GM18951 (cell line): ENCODE data around the gene WNT9B.

ENCODE experiments used
- POLR2A ChIP-seq: IDR thresholded peaks from 4 replicates; pipeline ENCODE4 v1.6.1; 2011; ENCODE audit warnings: mild to moderate bottlenecking; ENCODE audit not compliant: insufficient read length, insufficient read depth; ENCODE audit errors: extremely low read depth
- in situ Hi-C: fragments of 300-500 bp; cut with MboI; formaldehyde crosslinking; loops from one replicate; pipeline ENCODE4 v1.12.0; 2022; ENCODE audit warnings: low sequenced_read_pairs, mixed read lengths, inconsistent platforms; ENCODE audit not compliant: unreplicated experiment

WNT9B gene

GRCh38 chr17:46817901-46818209 lies 33.5 kb upstream of the WNT9B start:
- in situ Hi-C loops = no loop called here
- TF ChIP-seq POLR2A = no peak

- TF ChIP-seq POLR2A = no peak
- in situ Hi-C loops = no loop called here
Observed at GRCh38 chr17:46818316-46818928, 33.0 kb upstream of the WNT9B start, which contains the start of gene WNT3. Gene WNT3 (minus strand): TSS chr17:46818692. CDS start chr17:46818597, 95 bp downstream.

GRCh38 chr17:46818929-46819859 lies 32.2 kb upstream of the WNT9B start:
- in situ Hi-C loops = no loop called here

GRCh38 chr17:46819906-46820351 lies 31.5 kb upstream of the WNT9B start:
- in situ Hi-C loops = no loop called here
- TF ChIP-seq POLR2A = no peak

More at GRCh38 chr17:46818929-46819859, 32.2 kb upstream of the WNT9B start:
- TF ChIP-seq POLR2A = no peak

- in situ Hi-C loops = no loop called here
Observed at GRCh38 chr17:46820592-46821450, 30.6 kb upstream of the WNT9B start.

GRCh38 chr17:46821482-46822387 lies 29.6 kb upstream of the WNT9B start:
- in situ Hi-C loops = no loop called here
- TF ChIP-seq POLR2A = no peak

More at GRCh38 chr17:46820592-46821450, 30.6 kb upstream of the WNT9B start:
- TF ChIP-seq POLR2A = no peak

GRCh38 chr17:46822388-46822921 lies 28.9 kb upstream of the WNT9B start:
- no peak for TF ChIP-seq POLR2A
- in situ Hi-C loops = no loop called here

- in situ Hi-C loops = no loop called here
- no peak for TF ChIP-seq POLR2A
Observed at GRCh38 chr17:46823657-46824056, 27.7 kb upstream of the WNT9B start.

GRCh38 chr17:46826116-46826515 lies 25.3 kb upstream of the WNT9B start:
- no peak for TF ChIP-seq POLR2A
- in situ Hi-C loops = no loop called here

- in situ Hi-C loops = no loop called here
- TF ChIP-seq POLR2A = no peak
Observed at GRCh38 chr17:46827274-46827673, 24.1 kb upstream of the WNT9B start.

GRCh38 chr17:46831573-46832330 lies 19.6 kb upstream of the WNT9B start:
- no peak for TF ChIP-seq POLR2A
- in situ Hi-C loops = no loop called here

- TF ChIP-seq POLR2A = no peak
- in situ Hi-C loops = no loop called here
Observed at GRCh38 chr17:46832331-46832821, 19.0 kb upstream of the WNT9B start.
